ENCODE data around the gene INF2.

INF2 gene

DNA sequence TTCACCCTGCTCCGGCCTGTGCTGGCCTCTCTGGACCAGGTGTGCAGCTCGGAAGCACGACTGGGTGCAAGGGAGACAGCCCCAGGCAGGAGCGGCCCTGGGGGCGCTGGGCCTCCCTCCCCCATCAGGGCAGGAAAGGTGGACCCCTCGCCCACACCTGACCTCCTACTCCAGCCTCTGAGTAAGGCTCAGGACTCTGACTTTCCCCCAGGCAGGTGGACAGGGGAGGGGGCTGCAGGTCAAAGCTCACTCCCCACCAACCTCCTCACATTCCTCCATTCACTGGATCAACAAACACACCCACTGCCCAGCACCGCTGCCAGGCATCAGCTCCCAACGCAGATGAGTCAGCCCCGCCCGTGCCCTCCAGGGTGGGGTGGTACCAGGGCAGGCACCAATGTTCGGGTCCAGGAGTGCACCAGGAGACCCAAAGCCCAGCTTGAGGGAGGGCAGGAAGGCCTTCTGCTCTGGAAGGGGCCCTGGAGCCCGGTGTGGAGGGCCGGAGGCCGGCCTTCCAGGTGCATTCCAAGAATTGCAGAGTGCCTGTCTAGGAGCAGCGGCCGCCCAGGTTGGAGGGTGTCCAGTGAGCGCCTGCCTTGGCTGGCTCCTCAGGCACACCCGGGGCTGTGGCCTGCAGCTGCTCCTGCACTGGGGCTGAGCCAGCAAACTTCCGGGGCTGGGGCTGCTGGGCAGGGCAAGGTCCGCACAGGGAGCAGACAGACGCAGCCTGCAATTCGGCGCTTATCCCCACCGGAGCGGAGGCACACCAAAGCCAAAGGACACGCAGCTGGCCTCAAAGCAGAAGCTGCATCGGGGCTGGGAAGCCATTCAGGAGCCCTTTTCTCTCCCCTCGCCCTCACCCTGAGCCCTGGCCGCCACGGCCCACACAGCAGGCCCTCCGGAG is 1.6 kb upstream of the INF2 start:
- in situ Hi-C loops (cut with MboI; ENCODE audit: low sequenced_read_pairs), result no loop called here

DNA sequence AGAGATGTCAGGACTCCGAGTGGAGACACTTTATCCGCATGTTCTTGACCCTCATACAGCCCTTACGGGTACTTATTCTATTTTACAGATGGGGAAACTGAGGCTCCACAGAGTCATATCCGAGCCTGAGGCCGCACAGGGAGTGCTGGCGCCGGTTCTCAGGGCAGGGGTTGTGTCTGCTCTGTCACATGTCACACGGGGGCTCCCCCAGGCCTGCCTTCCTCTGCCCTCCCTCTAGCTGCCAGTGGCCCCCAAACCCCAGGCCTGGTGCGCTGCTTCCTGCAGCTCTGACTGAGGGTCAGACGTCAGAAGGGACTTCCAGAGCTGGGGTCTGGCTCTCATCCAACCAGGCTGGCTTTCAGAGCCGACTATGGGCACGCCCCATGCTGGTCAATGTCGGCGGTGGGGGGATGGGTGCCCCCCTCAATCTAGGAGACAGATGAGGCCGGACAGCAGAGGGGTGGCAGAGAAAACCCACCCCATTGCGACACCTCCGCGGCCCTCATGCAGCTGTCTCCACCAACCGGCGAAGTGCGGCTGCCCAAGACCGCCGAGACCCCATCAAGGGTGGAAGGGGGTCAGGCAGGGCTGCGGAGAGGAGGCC is 811 bp upstream of the INF2 start:
- in situ Hi-C loops (cut with MboI; ENCODE audit: low sequenced_read_pairs), result no loop called here

DNA sequence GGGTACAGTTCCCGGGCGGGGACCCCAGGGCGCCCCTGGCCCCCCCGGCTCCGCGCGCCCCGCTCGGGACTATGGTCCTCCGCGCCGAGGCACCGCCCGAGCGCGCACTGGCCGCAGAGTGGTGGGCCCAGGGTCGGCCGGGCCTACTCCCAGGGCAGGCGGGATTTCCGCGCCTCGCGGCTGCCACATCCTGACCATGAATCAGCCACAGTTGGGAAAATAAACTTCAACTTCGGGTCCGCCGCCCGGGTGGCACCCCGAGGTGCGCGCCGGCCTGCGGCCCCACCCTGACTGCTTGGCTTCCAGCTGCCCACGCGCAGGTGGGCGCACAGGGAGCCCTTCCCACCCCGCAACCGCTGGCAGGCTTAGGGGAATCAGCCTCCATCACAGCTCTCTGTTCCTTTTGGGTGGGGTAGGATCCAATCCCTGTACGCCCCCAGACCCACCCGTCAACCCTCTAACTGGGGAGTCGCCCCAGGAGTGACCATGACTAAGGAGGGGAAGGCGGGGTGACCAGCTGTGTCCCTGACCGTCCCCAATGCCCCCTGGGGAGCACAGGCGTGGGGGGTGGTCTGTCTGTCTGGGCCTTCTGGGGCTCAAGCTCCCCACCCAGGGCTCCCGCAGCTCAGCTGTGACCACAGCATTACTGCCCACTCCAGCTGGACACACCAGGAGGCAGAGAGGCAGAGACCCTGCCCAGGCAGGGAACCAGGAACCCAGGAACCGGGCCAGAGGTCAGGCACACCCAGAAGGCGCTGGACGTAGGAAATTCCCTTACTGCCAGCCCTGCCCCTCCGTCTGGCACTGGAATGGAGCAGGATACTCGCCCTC is 678 bp downstream of the INF2 start:
- in situ Hi-C loops (cut with MboI; ENCODE audit: low sequenced_read_pairs), result no loop called here

DNA sequence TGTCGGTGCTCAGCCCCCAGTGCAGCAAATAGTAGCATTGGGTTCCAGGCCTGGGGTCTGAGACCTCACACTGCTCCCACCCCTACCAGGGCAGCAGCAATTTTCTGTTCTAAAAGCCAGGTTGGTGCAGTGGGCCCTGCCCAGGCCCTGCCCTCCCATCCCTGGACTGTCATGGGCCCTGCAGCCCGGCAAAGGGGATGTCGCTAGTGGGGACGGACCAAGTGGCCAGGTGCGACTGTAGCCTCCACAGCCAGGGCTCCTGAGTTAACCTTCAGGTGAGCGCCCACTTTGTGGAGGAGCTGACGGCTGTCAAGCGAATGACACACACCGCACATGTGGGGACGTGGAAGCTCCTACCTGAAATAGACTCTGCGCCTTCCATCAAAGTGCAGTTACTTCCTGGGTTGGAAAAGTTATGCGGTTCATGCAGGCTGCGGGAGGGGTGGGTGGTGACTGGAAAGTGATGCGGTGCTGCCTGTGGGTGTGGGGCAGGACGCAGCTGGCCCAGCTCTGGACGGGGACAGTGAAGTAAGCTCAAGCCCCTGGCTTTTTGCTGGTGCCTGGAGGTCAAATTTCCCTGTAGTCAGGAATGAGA is 1.5 kb downstream of the INF2 start:
- in situ Hi-C loops (cut with MboI; ENCODE audit: low sequenced_read_pairs), result no loop called here

DNA sequence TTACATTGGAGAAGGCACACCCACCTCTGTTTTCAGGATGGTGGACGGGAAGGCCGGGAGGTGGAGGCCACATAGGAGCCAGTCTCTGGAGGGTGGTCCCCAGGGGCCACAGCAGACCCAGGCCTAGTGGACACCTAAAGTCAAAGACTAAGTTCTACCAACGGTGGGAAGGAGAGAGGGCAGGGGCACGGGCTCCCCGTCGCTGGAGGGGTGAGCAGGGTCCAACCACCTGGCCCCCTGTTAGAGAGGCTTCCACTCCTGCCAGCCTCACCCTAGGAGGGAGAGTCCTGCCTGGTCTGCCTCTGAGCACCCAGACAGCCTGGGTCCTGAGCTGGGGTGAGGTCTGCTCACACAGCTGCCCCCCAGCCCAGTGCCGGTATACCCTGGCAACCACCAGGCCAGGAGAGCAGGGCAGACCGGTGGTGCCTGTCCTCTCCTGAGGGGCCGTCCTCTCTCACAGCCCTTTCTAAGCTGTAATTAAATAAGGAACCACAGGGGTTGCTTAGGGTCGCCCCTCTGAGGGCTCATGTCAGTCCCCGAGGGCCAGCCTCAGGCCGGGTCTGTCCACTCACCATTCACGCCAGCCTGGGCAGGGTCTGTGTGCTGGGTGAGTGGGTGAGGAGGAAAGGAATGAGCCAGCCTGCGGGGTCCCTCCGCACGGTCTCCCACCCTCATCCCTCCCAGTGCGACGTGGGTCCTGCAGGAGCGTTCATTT is 2.3 kb downstream of the INF2 start:
- in situ Hi-C loops (cut with MboI; ENCODE audit: low sequenced_read_pairs), result no loop called here

DNA sequence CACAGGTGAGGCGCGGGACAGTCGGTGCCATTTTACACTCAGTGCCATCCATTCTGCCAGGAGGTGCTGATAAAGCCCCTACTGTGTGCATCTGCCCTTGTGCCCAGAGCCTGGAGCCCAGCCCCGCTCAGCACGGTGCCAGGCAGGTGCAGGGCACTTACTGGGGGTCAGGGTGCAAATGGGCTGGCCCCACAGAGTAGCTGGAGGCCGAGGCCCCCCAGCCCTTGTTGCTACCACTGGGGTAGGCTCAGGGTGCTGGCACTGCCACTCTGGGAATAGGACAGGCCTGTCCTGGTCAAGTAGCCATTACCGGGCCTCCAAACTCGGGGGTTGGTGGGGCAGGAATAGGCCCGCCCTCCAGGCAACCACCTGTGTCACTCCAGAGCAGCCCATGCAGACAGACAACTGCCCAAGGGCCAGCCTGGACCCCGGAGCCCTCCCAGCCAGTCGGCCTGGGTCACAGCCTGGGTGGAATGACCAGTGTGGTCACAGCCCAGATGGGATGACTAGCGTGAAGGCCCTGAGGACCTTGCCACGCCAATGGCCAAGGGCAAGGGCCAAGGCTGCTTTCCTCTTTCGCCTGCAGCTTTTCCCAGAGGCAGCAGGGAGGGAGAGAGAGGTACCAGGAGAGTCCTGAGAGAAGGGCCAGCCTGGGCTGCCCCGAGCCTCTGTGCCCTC is 3.0 kb downstream of the INF2 start:
- in situ Hi-C loops (cut with MboI; ENCODE audit: low sequenced_read_pairs), result no loop called here

DNA sequence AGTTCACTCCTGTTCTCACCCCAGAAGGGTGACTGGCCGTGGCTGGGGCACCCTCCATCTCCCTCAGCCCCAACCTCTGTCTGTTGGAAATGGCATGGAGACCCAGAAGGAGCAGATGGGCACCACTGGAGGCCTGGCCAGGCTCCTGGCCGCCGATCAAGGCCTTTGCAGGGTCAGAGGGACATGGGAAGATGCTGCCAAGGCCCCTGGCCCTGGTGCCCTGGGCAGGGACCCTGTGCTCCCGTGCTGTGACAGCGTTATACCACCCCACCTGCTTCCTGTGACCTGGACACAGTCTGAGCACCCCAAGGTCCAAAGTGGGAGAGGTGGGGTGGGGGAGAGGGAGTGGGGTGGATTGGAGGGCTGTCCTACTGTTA is 3.5 kb downstream of the INF2 start:
- in situ Hi-C loops (cut with MboI; ENCODE audit: low sequenced_read_pairs), result no loop called here

DNA sequence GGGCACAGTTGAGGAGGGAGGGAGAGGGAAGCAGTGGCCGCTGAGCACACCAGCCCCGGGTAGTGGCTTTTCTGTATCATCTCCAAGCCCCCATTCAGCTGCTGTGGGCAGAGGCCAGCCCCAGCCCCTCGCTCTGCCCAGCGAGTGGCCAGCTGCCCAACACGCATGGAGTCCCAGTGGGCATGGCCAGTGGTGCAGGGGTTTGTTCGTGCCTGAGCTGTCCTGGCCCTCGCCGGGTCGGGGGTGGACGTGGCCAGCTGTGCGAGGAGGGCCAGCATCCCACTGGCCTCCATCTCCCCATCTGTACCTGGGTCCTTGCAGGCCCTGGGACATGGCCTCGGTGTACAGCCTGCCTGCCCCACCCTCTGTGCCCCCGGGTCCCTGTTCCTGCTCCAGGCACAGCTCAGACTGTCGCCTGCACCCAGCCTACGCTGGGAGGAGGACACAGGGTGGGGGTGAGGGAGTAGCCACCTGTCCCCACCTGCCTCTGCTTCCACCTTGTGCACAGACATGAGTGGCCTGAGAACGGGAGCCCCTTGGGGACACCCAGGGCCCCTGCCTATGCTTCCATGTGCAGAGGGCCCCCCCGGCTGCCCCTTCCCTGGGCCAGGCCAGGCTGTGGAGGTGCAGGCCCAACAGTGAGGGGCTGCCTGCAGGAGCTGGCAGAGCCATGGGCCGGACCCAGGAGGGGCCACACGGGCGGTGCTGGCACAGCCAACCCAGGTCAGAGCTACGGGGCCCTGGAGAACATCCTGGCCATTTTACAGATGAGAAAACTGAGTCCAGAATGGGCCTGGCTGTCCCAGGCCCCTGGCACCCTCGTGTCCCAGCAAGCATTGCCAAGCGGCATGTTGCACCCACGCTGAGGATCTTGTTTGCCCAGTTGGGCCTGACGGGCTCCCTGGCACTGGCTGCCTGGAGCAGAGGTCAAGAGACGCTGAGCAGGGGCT is 4.3 kb downstream of the INF2 start:
- in situ Hi-C loops (cut with MboI; ENCODE audit: low sequenced_read_pairs), result no loop called here

DNA sequence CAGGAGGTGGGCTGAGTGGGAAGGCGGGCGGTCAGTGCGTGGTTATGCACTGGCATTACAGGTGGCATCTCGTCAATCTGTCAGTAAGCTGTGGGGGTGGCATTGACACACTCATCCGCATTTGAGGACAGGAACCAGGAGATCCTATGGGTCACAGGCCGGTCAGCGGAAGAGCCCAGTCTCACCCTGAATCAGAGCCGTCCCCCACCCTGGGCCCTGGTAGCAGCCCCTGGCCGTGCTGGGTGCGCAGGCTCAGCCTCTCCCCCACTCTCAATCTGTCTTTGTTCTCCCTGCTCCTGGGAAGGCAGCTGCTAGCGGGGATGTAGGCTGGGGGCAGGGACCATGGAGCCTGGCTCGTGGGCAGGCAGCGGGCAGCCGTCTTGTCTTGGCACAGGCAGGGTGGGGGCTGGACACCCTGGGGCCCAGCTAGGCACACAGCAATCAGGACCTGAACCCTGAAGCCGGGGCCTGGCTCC is 5.1 kb downstream of the INF2 start:
- in situ Hi-C loops (cut with MboI; ENCODE audit: low sequenced_read_pairs), result no loop called here

DNA sequence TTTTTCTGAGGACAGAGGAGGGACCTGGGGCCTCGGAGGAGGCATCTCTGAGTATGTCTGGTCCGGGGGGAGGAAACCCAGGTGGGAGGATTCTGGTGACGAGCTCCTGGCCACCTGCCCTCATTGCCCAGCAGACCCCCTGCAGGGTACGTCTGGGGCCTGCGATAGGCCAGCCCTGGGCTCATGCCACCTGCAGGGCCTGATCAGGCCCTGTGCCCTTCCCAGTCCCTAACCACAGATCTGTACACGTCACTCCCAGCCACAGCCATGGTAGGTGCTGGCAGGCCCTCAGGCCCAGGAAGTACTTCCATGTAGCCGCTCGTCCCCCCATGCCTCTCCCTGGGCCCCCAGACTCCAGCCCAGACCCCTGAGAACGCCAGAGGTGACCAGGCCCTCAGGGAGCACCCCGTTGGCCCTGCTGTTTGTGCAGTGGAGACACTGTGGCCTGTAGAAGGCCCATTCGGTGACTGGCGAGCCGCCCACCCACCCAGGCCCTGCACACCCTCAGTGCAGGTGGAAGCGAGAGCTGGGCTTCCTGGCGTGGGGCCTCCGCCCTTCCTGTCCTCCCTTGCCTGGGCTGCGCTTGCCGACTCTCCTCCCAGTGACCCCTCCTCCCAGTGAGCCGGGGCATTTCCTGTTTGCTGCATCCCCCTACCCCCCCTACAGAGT is 5.7 kb downstream of the INF2 start:
- in situ Hi-C loops (cut with MboI; ENCODE audit: low sequenced_read_pairs), result no loop called here

DNA sequence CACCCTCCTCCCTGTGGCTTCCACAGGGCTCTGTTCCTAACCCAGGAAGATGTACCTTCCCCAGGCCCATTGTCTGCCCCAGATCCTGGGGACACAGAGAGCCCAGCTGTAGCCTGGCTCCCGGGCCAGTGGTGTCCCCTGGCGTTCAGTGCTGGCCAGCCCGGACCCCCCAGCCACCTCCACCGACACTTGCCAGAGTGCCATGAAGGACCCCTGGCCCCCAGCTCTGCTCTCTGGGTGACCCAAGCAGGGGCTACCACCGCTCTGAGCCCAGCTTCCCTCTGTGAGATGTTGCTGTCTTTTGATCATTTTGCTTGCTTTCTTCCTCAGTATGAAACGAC is 6.2 kb downstream of the INF2 start:
- in situ Hi-C loops (cut with MboI; ENCODE audit: low sequenced_read_pairs), result no loop called here

DNA sequence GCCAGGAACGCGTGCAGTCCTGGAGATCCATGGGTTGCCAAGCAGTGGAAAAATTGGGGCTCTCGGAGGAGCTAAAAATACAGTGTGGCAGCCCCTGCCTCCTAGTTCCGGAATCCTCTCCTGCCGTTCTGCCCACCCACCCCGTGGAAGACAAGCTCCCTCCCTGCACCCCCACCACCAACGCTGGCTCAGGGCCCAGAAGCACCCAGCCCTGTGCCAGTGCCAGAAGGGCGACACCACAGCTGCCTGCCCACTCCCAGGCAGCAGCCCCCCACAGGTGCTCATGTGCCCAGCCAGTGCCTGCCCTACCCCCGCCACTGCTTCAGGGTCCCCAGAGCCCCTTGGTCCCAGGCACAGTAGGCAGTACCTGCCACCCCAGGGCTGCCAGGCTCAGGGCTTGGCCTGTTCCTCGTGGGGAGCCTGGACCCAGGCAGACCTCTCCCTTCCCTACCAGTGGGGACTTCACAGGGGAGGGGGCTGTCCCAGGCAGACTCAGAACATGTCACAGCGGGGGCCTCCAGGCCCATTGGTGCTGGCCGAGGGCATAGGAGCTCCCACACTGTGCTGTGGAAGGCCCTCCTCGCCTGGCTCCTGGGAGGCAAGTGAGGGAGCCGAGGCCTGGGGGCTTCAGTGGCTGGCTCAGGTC is 7.4 kb downstream of the INF2 start:
- in situ Hi-C loops (cut with MboI; ENCODE audit: low sequenced_read_pairs), result no loop called here

DNA sequence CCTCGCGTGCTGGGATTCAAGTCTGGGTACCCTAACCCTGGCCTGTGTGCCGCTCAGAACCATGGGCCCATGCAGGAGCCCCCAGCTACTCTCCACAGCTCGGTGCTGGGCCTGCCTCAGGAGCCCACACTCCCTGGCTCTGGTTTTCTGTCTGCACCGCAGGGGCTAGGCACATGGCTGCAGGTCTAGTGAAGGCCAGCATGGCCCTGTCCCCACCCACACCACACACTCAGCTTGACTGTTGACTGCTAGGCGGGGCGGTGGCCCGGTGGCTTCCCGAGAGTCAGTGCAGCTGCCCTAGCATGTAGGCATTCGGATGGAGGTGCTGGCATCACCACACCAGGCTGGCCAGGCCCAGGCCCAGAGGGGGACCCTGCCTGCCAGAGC is 7.9 kb downstream of the INF2 start:
- in situ Hi-C loops (cut with MboI; ENCODE audit: low sequenced_read_pairs), result no loop called here

DNA sequence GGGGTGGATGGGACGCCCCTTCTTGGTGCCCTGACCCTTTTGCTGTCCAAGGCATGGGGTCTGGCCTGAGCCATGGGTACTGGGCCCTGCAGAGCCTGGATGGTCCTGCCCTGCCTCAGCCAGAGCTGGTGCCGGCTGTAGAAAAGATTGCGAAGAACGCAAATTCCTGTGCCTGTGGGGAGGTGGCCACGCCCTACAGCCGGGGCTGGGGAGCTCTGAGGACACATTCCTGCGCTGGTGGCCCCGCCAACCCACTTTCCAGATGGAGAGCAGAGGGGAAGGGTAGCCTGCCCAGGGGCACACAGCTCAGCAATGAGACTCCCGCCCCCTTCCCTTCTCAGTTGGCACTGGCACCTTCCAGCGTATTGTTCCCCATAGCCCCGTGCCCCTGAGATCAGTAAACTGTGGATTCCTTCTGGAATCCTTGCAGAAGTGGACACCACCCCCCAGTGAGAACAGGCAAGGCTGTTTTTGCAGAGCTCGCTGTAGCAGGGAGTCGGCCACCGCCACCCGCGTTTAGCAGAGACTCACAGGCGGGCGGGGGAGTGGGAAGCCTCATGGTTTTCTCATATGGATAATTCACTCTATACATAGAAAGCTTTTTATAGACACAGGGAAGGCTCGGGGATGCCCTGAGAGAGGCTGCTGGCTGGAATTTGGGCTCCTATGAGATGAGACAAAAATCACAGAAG is 8.6 kb downstream of the INF2 start:
- in situ Hi-C loops (cut with MboI; ENCODE audit: low sequenced_read_pairs), result no loop called here

DNA sequence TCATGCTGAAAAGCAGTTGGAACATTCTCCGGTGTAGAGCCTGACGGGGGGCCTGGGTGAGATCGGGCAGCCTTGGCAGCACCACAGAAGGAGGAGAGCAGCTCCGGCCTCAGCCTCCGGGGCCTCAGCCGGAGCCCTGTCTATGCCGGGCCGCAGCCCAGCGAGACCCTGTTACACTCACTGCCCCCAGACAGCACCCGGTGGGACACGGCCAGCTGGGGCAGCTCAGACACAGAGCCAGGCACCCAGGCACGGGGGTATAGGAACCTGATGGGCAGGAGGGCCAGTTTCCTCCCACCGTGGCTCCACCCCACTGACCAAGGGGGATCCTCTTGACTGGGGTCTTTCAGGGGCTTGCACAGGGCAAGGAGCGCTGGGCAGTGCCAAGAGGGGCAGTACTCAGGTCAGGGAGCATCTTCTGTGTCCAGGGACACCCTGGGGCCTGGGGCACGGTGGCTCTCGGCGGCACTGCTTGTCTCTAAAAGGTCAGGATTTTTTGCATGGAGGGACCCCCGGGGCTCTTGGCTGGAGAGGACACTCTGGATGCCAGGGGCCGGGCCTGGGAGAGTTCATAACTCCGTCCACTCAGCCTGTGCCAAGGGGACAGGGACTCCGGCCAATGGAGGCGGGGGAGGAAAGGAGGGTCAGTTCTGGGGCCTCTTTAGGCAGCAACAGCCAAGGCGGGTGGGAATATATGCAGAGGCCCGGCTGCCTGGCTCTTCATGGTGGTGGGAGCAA is 9.4 kb downstream of the INF2 start:
- in situ Hi-C loops (cut with MboI; ENCODE audit: low sequenced_read_pairs), result no loop called here

DNA sequence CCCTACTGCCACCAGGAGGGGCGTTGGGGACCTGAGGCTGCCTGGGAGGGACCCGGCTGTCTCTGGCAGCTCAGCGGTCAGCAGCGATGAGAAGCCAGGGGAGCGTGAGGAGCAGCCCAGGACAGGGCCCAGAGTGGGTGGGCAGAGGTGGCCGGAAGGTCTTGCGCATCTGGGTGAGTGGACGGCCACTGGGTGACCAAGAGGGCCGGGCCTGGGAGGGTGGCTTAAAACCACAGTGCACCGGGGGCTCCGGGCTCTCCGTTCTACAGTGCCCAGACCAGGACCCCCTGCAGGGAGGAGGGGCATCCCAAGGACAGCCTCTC is 10.0 kb downstream of the INF2 start:
- in situ Hi-C loops (cut with MboI; ENCODE audit: low sequenced_read_pairs), result no loop called here

DNA sequence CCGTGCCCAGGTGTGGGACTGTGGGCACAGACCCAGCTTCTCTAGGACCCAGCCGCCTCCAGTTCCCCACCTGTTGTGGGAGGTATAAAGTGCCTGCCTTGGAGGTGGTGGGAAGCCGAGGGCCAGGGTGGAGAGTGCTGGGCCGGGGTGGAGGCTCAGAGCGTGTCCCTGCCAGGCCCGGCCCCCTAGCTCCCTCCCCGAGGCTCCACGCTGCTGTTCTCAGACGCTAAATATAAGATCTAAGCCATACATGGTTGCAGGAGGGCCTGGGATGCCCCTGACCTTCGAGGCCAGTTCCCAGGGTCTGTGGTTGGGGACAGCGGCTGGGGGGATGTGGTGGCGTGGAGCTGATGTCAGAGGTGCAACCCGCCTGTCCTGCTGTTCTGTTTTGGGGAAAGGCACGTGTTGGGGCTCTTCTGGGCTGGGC is 10.8 kb downstream of the INF2 start:
- in situ Hi-C loops (cut with MboI; ENCODE audit: low sequenced_read_pairs), result no loop called here

Measured in HL-60/S4 treated with phorbol 12-myristate 13-acetate at 8.2 ng/mL for 4 days and 3 days (cell line).